GM12878 (cell line): ENCODE measurements around the gene ADGRE3. TPM values are rescaled to one million over a fixed set of nuclear protein-coding genes. Genes with fewer than 3 reads are reported as not detected.

Source experiments
- ASH2L ChIP-seq: fragments of 300-600, 200-600 bp; sonication (generic); IDR thresholded peaks from 2 replicates; pipeline ENCODE4 v1.6.1; 2017; ENCODE audit warnings: low read depth, mild to moderate bottlenecking, borderline replicate concordance
- ATF7 ChIP-seq: fragments of 450-650 bp; IDR thresholded peaks from 2 replicates; pipeline ENCODE4 v1.6.1; 2016; ENCODE audit warnings: low read depth, mild to moderate bottlenecking
- BCL11A ChIP-seq: IDR thresholded peaks from 2 replicates; pipeline ENCODE4 v1.6.1; 2011; ENCODE audit warnings: low read depth, low read length
- CEBPB ChIP-seq, 2 experiments: fragments of 150-350 bp in 1 of 2; IDR thresholded peaks; 2 replicates each; pipeline ENCODE4 v1.6.1; 2012 to 2014; ENCODE audit warnings: low read depth in 2 of 2, low read length in 2 of 2, borderline replicate concordance in 1 of 2, inconsistent platforms in 1 of 2
- EP300 ChIP-seq, 2 experiments: fragments of 150-350 bp in 1 of 2; IDR thresholded peaks; 2 replicates each; pipeline ENCODE4 v1.6.1; 2011 to 2012; ENCODE audit warnings: low read depth in 2 of 2, low read length in 2 of 2, borderline replicate concordance in 1 of 2, improper control_type of control experiment in 1 of 2, inconsistent platforms in 1 of 2; ENCODE audit not compliant: control insufficient read depth in 1 of 2
- ESRRA ChIP-seq: IDR thresholded peaks from 2 replicates; pipeline ENCODE4 v1.6.1; 2012; ENCODE audit warnings: mild to moderate bottlenecking, low read length, improper control_type of control experiment
- ETV6 ChIP-seq, 2 experiments: fragments of 450-650 bp in 1 of 2; IDR thresholded peaks in 1 of 2; conservative IDR thresholded peaks in 1 of 2; 2 replicates each; pipeline ENCODE4 v1.6.1; 2014; ENCODE audit warnings: antibody characterized with exemption in 1 of 2, borderline replicate concordance in 1 of 2, low read depth in 1 of 2, mild to moderate bottlenecking in 1 of 2, moderate library complexity in 1 of 2
- HDAC6 ChIP-seq: fragments of 200-600 bp; sonication (generic); IDR thresholded peaks from one replicate; pipeline ENCODE4 v1.8.0; 2017; ENCODE audit warnings: antibody characterized with exemption; ENCODE audit not compliant: unreplicated experiment
- HDGF ChIP-seq: fragments of 450-650 bp; IDR thresholded peaks from 2 replicates; pipeline ENCODE4 v1.6.1; 2016; ENCODE audit warnings: antibody characterized with exemption
- IRF4 ChIP-seq: IDR thresholded peaks from 2 replicates; pipeline ENCODE4 v1.6.1; 2011; ENCODE audit warnings: low read depth, low read length
- NR2C1 ChIP-seq: fragments of 450-650 bp; IDR thresholded peaks from 2 replicates; pipeline ENCODE4 v1.6.1; 2017; ENCODE audit warnings: antibody characterized with exemption, mild to moderate bottlenecking, moderate library complexity
- POLR2AphosphoS5 ChIP-seq: IDR thresholded peaks from 2 replicates; pipeline ENCODE4 v1.6.1; 2011; ENCODE audit warnings: mild to moderate bottlenecking, low read length, inconsistent platforms
- SIX5 ChIP-seq: IDR thresholded peaks from 2 replicates; pipeline ENCODE4 v1.6.1; 2011; ENCODE audit warnings: mild to moderate bottlenecking, low read depth, low read length, moderate library complexity; ENCODE audit not compliant: severe bottlenecking
- SMAD5 ChIP-seq: IDR thresholded peaks from 2 replicates; pipeline ENCODE4 v1.6.1; 2016; ENCODE audit warnings: antibody characterized with exemption, low read depth
- SPI1 ChIP-seq: IDR thresholded peaks from 2 replicates; pipeline ENCODE4 v1.6.1; 2011; ENCODE audit warnings: low read depth, mild to moderate bottlenecking, low read length, moderate library complexity, borderline replicate concordance; ENCODE audit not compliant: insufficient read depth
- STAT1 ChIP-seq: fragments of 450-650 bp; conservative IDR thresholded peaks from 2 replicates; pipeline ENCODE4 v1.6.1; 2014; ENCODE audit warnings: antibody characterized with exemption, mild to moderate bottlenecking
- STAT3 ChIP-seq: IDR thresholded peaks from 2 replicates; pipeline ENCODE4 v1.6.1; 2011; ENCODE audit warnings: low read depth, low read length, improper control_type of control experiment
- SUZ12 ChIP-seq: fragments of 200-600 bp; sonication (generic); IDR thresholded peaks from one replicate; pipeline ENCODE4 v1.6.1; 2018; ENCODE audit warnings: antibody characterized with exemption, mild to moderate bottlenecking; ENCODE audit not compliant: unreplicated experiment
- YBX1 ChIP-seq: fragments of 450-650 bp; IDR thresholded peaks from 2 replicates; pipeline ENCODE4 v1.6.1; 2016; ENCODE audit warnings: antibody characterized with exemption
- ZNF622 ChIP-seq: fragments of 450-650 bp; IDR thresholded peaks from 2 replicates; pipeline ENCODE4 v1.6.1; 2017; ENCODE audit warnings: mild to moderate bottlenecking, inconsistent platforms
- polyA plus RNA-seq, 11 experiments: library from polyadenylated mRNA; depleted of rRNA in 4 of 11; unstranded in 6 of 11; stranded (reverse) in 5 of 11; fragments of >200 nt; fragmentation: Nextera tagmentation in 4 of 11; fragmentation: Illumina TruSeq in 1 of 11; extraction: Ambion mirVana in 4 of 11; extraction: Trizol in 1 of 11; gene quantifications; 1 replicate in 1 of 11; 2 replicates in 10 of 11; pipeline versions ENCODE4 v1.2.1 to v1.2.3, GENCODE V29; 2011 to 2016; ENCODE audit warnings: inconsistent platforms in 2 of 11, missing spikeins in 2 of 11, low read depth in 1 of 11
- total RNA-seq, 4 experiments: library from RNA; depleted of rRNA in 3 of 4; stranded (reverse); fragments of >200 nt in 3 of 4; fragmentation: Illumina TruSeq in 1 of 4; extraction: Trizol in 1 of 4; gene quantifications; 2 replicates each; pipeline versions ENCODE4 v1.2.1 to v1.2.3, GENCODE V29; 2013 to 2021
- TF ChIP-seq, protein P1 (sequence below): fragments of 450-650 bp; IDR thresholded peaks from 2 replicates; pipeline ENCODE4 v1.6.1; 2017; ENCODE audit warnings: mild to moderate bottlenecking, low read depth, inconsistent platforms; ENCODE audit not compliant: poor library complexity, severe bottlenecking
- TF ChIP-seq, protein P2 (sequence below): IDR thresholded peaks from 2 replicates; pipeline ENCODE4 v1.6.1; 2012; ENCODE audit warnings: low read depth, low read length, improper control_type of control experiment
- TF ChIP-seq, protein P3 (sequence below): fragments of 450-650 bp; IDR thresholded peaks from 2 replicates; pipeline ENCODE4 v1.6.1; 2017; ENCODE audit warnings: mild to moderate bottlenecking, moderate library complexity
- TF ChIP-seq, protein P4 (sequence below): IDR thresholded peaks from 2 replicates; pipeline ENCODE4 v1.6.1; 2012; ENCODE audit warnings: low read length, inconsistent platforms

Gene ADGRE3
- total and polyA plus RNA-seq, 10 of the 15 experiments (the other 5 are each of a cell fraction or from before 2014, with no cell fraction given), result 0.04 to 0.10 (median 0.05) TPM; not detected in 6

DNA sequence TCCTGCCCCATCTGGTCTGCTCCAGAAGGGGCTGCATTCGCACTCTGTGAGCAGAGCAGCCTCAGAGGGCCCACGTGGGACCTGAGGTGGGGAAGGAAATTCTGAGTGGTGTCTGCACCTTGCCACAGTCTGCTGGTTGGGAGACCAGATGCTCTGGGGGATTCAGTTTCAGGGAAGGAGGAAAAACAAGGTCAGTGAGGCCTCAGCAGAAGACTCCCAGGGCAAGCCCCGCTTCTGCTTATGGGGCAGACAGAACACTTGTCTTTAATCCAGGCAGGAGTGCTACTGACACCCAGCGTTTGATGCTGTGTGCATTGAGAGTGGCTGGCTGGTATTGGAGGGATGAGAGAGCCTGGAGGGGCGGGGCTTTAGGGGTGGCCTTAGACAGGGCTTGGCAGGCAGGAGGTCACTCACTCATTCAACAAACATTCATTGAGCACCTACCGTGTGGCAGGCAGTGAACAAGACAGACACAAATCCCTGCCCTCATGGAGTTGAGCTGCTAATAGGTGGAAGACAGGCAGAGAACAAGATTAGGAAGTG is 96.7 kb downstream of the ADGRE3 start (continued):
- TF ChIP-seq ETV6 (conservative IDR thresholded peaks at IDR 0.05 in 1 of 2, IDR thresholded peaks at IDR 0.05 in 1 of 2; ENCODE audit: borderline replicate concordance in 1 of 2, low read depth in 1 of 2), result no peak
- no peak for TF ChIP-seq SUZ12
- no peak for TF ChIP-seq STAT1
- TF ChIP-seq, protein P1, sequence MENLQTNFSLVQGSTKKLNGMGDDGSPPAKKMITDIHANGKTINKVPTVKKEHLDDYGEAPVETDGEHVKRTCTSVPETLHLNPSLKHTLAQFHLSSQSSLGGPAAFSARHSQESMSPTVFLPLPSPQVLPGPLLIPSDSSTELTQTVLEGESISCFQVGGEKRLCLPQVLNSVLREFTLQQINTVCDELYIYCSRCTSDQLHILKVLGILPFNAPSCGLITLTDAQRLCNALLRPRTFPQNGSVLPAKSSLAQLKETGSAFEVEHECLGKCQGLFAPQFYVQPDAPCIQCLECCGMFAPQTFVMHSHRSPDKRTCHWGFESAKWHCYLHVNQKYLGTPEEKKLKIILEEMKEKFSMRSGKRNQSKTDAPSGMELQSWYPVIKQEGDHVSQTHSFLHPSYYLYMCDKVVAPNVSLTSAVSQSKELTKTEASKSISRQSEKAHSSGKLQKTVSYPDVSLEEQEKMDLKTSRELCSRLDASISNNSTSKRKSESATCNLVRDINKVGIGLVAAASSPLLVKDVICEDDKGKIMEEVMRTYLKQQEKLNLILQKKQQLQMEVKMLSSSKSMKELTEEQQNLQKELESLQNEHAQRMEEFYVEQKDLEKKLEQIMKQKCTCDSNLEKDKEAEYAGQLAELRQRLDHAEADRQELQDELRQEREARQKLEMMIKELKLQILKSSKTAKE, result peak; percentile 77
- no peak for TF ChIP-seq STAT3
- TF ChIP-seq HDGF, result no peak
- no peak for TF ChIP-seq ZNF622
- peak; percentile 15; the same call in 1 of the 2 replicates for TF ChIP-seq SPI1
- TF ChIP-seq IRF4, result no peak
- no peak for TF ChIP-seq BCL11A
- no peak for TF ChIP-seq ATF7
- TF ChIP-seq EP300 (IDR thresholded peaks at IDR 0.05; ENCODE audit: borderline replicate concordance in 1 of 2, control insufficient read depth in 1 of 2, low read depth in 2 of 2, low read length in 2 of 2), result no peak
- TF ChIP-seq YBX1, result no peak
- TF ChIP-seq CEBPB (IDR thresholded peaks at IDR 0.05; ENCODE audit: borderline replicate concordance in 1 of 2, low read depth in 2 of 2, low read length in 2 of 2), result no peak
- 0 out of 2 replicates have a peak, but pooled peaks have one; percentile 51 for TF ChIP-seq POLR2AphosphoS5
- no peak; the same call in 1 of the 2 replicates for TF ChIP-seq SMAD5
- TF ChIP-seq, protein P2, sequence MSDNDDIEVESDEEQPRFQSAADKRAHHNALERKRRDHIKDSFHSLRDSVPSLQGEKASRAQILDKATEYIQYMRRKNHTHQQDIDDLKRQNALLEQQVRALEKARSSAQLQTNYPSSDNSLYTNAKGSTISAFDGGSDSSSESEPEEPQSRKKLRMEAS, result no peak
- TF ChIP-seq HDAC6, result no peak
- TF ChIP-seq, protein P3, sequence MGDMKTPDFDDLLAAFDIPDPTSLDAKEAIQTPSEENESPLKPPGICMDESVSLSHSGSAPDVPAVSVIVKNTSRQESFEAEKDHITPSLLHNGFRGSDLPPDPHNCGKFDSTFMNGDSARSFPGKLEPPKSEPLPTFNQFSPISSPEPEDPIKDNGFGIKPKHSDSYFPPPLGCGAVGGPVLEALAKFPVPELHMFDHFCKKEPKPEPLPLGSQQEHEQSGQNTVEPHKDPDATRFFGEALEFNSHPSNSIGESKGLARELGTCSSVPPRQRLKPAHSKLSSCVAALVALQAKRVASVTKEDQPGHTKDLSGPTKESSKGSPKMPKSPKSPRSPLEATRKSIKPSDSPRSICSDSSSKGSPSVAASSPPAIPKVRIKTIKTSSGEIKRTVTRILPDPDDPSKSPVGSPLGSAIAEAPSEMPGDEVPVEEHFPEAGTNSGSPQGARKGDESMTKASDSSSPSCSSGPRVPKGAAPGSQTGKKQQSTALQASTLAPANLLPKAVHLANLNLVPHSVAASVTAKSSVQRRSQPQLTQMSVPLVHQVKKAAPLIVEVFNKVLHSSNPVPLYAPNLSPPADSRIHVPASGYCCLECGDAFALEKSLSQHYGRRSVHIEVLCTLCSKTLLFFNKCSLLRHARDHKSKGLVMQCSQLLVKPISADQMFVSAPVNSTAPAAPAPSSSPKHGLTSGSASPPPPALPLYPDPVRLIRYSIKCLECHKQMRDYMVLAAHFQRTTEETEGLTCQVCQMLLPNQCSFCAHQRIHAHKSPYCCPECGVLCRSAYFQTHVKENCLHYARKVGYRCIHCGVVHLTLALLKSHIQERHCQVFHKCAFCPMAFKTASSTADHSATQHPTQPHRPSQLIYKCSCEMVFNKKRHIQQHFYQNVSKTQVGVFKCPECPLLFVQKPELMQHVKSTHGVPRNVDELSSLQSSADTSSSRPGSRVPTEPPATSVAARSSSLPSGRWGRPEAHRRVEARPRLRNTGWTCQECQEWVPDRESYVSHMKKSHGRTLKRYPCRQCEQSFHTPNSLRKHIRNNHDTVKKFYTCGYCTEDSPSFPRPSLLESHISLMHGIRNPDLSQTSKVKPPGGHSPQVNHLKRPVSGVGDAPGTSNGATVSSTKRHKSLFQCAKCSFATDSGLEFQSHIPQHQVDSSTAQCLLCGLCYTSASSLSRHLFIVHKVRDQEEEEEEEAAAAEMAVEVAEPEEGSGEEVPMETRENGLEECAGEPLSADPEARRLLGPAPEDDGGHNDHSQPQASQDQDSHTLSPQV, result no peak
- no peak for TF ChIP-seq ESRRA
- TF ChIP-seq, protein P4, sequence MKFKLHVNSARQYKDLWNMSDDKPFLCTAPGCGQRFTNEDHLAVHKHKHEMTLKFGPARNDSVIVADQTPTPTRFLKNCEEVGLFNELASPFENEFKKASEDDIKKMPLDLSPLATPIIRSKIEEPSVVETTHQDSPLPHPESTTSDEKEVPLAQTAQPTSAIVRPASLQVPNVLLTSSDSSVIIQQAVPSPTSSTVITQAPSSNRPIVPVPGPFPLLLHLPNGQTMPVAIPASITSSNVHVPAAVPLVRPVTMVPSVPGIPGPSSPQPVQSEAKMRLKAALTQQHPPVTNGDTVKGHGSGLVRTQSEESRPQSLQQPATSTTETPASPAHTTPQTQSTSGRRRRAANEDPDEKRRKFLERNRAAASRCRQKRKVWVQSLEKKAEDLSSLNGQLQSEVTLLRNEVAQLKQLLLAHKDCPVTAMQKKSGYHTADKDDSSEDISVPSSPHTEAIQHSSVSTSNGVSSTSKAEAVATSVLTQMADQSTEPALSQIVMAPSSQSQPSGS, result no peak
- TF ChIP-seq SIX5, result no peak
- no peak for TF ChIP-seq NR2C1
- TF ChIP-seq ASH2L, result no peak
